Endothelial cell (in vitro differentiated cells): ENCODE results near the gene NHLRC2. TPM values are rescaled to one million over a fixed set of nuclear protein-coding genes. Genes with fewer than 3 reads are reported as not detected.

Experiments used
- DNase-seq: peaks from one replicate; pipeline ENCODE4 v3.0.0; 2021; ENCODE audit warnings: low spot score
- H3K27ac Mint-ChIP-seq: one replicate; pipeline ENCODE4 v1.8.0; 2021; ENCODE audit warnings: mixed read lengths, inconsistent platforms; ENCODE audit not compliant: unreplicated experiment
- H3K27me3 Mint-ChIP-seq: one replicate; pipeline ENCODE4 v1.8.0; 2021; ENCODE audit warnings: mild to moderate bottlenecking, moderate library complexity, mixed read lengths, inconsistent platforms; ENCODE audit not compliant: unreplicated experiment
- H3K36me3 Mint-ChIP-seq: one replicate; pipeline ENCODE4 v1.8.0; 2021; ENCODE audit warnings: mild to moderate bottlenecking, low read depth, mixed read lengths, inconsistent platforms; ENCODE audit not compliant: unreplicated experiment
- H3K4me1 Mint-ChIP-seq: one replicate; pipeline ENCODE4 v1.8.0; 2021; ENCODE audit warnings: mild to moderate bottlenecking, mixed read lengths, inconsistent platforms; ENCODE audit not compliant: unreplicated experiment
- H3K4me3 Mint-ChIP-seq: one replicate; pipeline ENCODE4 v1.8.0; 2021; ENCODE audit warnings: mild to moderate bottlenecking, mixed read lengths, inconsistent platforms; ENCODE audit not compliant: unreplicated experiment
- H3K9me3 Mint-ChIP-seq: one replicate; pipeline ENCODE4 v1.8.0; 2021; ENCODE audit warnings: mixed read lengths, inconsistent platforms; ENCODE audit not compliant: unreplicated experiment
- CTCF ChIP-seq: fragments of 200-600 bp; sonication (generic); IDR thresholded peaks from one replicate; pipeline ENCODE4 v1.5.0; 2021; ENCODE audit warnings: antibody characterized with exemption; ENCODE audit not compliant: unreplicated experiment
- total RNA-seq: library from RNA; stranded (reverse); fragmentation: NEBNext Ultra II Directional; extraction: Animal tissue kit (Norgen Biotek cat#: 25700); gene quantifications from one replicate; pipeline ENCODE4 v1.2.1, GENCODE V29; 2021; ENCODE audit not compliant: unreplicated experiment

The NHLRC2 gene
- total RNA-seq, 1 donor from 2014 or later: 22.5 TPM

DNA sequence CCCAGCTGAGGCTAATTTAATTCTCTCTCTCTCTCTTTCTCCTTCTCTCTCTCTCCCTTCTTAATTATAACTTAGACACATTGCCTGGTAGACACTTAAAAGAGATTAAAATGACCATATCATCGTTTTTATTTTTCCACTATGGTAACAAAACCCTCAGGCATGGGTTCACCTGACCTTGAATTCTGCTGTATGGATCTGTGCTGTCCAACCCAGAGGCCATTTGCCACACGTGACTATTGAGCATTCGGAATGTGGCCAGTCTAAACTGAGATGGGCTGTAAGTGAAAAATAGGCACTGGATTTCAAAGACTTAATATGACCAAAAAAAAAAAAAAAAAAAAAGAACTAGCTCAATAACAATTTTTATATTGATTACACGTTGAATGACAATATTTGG, 93.6 kb downstream of the NHLRC2 start:
- no peak for TF ChIP-seq CTCF
- no peak overlapping the region for H3K4me3 Mint-ChIP-seq
- H3K36me3 Mint-ChIP-seq: no peaks in the 10 kb centered on the region
- no peak overlapping the region for H3K27ac Mint-ChIP-seq
- DNase-seq: no peak
- peaks cover 1% of the 10 kb centered on the region for H3K27me3 Mint-ChIP-seq
- no peaks in the 10 kb centered on the region for H3K9me3 Mint-ChIP-seq
- H3K4me1 Mint-ChIP-seq: peaks cover 5% of the 10 kb centered on the region

DNA sequence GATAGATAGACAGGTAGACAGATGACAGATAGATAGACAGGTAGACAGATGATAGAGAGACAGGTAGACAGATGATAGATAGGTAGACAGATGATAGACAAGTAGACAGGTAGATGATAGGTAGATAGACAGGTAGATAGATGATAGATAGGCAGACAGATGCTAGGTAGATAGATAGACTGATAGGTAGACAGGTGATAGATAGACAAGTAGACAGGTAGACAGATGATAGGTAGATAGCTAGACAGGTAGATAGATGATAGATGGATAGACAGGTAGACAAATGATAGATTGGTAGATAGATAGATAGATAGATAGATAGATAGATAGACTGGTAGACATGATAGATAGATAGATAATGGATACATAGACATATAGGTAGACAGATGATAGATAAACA, 95.8 kb downstream of the NHLRC2 start:
- H3K4me3 Mint-ChIP-seq: no peak overlapping the region
- DNase-seq: no peak
- no peak for TF ChIP-seq CTCF
- H3K4me1 Mint-ChIP-seq: peaks cover 4% of the 10 kb centered on the region
- peaks cover 4% of the 10 kb centered on the region for H3K27me3 Mint-ChIP-seq
- H3K9me3 Mint-ChIP-seq: no peaks in the 10 kb centered on the region
- H3K27ac Mint-ChIP-seq: no peak overlapping the region
- no peaks in the 10 kb centered on the region for H3K36me3 Mint-ChIP-seq

DNA sequence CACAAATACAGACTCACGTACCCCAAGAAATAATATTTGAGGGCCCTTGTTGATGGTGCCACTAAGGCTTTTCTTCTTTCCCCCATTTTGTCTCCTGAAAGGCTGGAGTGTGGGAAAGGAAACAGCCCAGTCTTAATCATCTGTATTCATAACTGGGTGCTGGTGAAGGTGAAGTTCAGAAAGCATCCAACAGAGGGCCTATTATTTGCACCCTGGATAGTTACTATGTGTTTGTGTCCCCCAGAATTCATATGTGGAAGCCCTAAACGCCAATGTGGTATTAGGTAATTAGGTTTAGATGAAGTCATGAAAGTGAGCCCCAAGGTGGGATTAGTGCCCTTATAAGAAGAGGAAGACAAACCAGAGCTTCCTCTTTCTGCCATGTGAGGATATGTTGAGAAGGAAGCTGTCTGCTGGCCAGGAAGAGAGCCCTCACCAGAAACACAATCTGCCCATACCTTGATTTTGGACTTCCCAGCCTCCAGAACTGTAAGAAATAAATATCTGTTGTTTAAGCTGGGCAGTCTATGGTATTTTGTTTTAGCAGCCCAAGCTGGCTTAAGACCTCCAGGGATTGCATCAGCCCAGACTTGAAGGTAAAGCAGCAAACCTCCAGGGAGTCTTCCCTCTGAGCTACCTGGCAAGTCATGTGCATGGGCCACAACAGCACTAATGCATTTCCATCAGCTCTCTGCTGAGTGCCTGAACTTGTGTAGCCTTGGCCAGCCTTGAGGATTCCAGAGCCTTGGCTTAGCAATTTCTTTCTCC, 99.2 kb downstream of the NHLRC2 start:
- DNase-seq: no peak
- peaks cover 4% of the 10 kb centered on the region for H3K27me3 Mint-ChIP-seq
- no peak overlapping the region for H3K27ac Mint-ChIP-seq
- no peaks in the 10 kb centered on the region for H3K4me1 Mint-ChIP-seq
- H3K9me3 Mint-ChIP-seq: no peaks in the 10 kb centered on the region
- H3K36me3 Mint-ChIP-seq: no peaks in the 10 kb centered on the region
- H3K4me3 Mint-ChIP-seq: no peak overlapping the region
- TF ChIP-seq CTCF: no peak

- no peak overlapping the region for H3K4me3 Mint-ChIP-seq
- H3K27me3 Mint-ChIP-seq: peaks cover 4% of the 10 kb centered on the region
- H3K4me1 Mint-ChIP-seq: no peaks in the 10 kb centered on the region
- no peak for DNase-seq
- H3K9me3 Mint-ChIP-seq: no peaks in the 10 kb centered on the region
- H3K36me3 Mint-ChIP-seq: no peaks in the 10 kb centered on the region
- no peak for TF ChIP-seq CTCF
- H3K27ac Mint-ChIP-seq: no peak overlapping the region
These were observed 99.9 kb downstream of the NHLRC2 start for GRCh38 chr10:113954409-113954808.

DNA sequence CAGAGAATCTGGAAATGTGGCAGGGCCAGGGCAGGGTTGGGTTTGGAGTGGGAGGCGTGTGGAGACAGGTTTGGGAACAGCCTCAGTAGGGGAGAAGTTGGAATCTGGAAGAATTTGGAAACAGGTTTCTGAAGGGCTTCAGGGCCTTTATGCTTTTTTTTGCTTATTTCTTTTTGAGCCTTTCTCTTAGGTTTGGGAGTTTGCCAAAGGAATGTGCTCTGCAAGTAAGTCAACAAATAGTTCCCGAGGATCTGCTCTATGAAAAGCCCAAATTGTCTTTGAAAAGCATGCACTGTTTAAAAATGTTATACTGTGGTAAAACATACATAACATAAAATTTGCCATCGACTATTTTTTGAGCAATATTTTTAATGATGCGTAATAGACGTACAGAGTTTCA, 102.6 kb downstream of the NHLRC2 start:
- H3K4me1 Mint-ChIP-seq: no peaks in the 10 kb centered on the region
- H3K4me3 Mint-ChIP-seq: no peak overlapping the region
- no peaks in the 10 kb centered on the region for H3K36me3 Mint-ChIP-seq
- DNase-seq: no peak
- H3K9me3 Mint-ChIP-seq: no peaks in the 10 kb centered on the region
- peaks cover 4% of the 10 kb centered on the region for H3K27me3 Mint-ChIP-seq
- no peak overlapping the region for H3K27ac Mint-ChIP-seq
- TF ChIP-seq CTCF: no peak
